HepG2 (cell line): ENCODE data around the gene CYB5D1. TPM values are rescaled to one million over a fixed set of nuclear protein-coding genes. Genes with fewer than 3 reads are reported as not detected.
A peak's percentile ranks its signal among the peaks of the same experiment; 100 is the strongest.

Experiments used
- CERS6 ChIP-seq: sonication (generic); formaldehyde crosslinking; IDR thresholded peaks from 2 replicates; pipeline ENCODE4 v1.5.0; 2020; ENCODE audit warnings: missing genetic modification reagents
- DMAP1 ChIP-seq: IDR thresholded peaks from 2 replicates; pipeline ENCODE4 v1.6.1; 2016
- FOXA3 ChIP-seq: IDR thresholded peaks from 2 replicates; pipeline ENCODE4 v1.6.1; 2016; ENCODE audit warnings: missing genetic modification reagents, missing compliant biosample characterization
- HDAC1 ChIP-seq: sonication (generic); formaldehyde crosslinking; IDR thresholded peaks from 2 replicates; pipeline ENCODE4 v1.5.1; 2020; ENCODE audit warnings: mild to moderate bottlenecking, missing genetic modification reagents
- HNF4A ChIP-seq: sonication (generic); formaldehyde crosslinking; IDR thresholded peaks from 2 replicates; pipeline ENCODE4 v1.4.0; 2020; ENCODE audit warnings: missing genetic modification reagents
- IKZF4 ChIP-seq: sonication (generic); formaldehyde crosslinking; IDR thresholded peaks from 2 replicates; pipeline ENCODE4 v1.5.1; 2020; ENCODE audit warnings: borderline replicate concordance, mild to moderate bottlenecking, low read depth, missing genetic modification reagents; ENCODE audit errors: not compliant biosample characterization
- IRF9 ChIP-seq: sonication (generic); formaldehyde crosslinking; IDR thresholded peaks from 2 replicates; pipeline ENCODE4 v1.8.0; 2022; ENCODE audit warnings: missing genetic modification reagents, mild to moderate bottlenecking, borderline replicate concordance
- KDM4B ChIP-seq: sonication (generic); formaldehyde crosslinking; IDR thresholded peaks from 2 replicates; pipeline ENCODE4 v1.4.0; 2020; ENCODE audit warnings: missing genetic modification reagents
- PAXIP1 ChIP-seq: sonication (generic); formaldehyde crosslinking; conservative IDR thresholded peaks from 2 replicates; pipeline ENCODE4 v1.4.0; 2020; ENCODE audit warnings: mild to moderate bottlenecking, missing genetic modification reagents, moderate library complexity
- REPIN1 ChIP-seq: sonication (generic); formaldehyde crosslinking; IDR thresholded peaks from 2 replicates; pipeline ENCODE4 v1.8.0; 2022; ENCODE audit warnings: missing genetic modification reagents, low read depth, mild to moderate bottlenecking, borderline replicate concordance
- SIX1 ChIP-seq: sonication (generic); formaldehyde crosslinking; IDR thresholded peaks from 2 replicates; pipeline ENCODE4 v1.4.0; 2020; ENCODE audit warnings: missing genetic modification reagents, borderline replicate concordance
- SMAD9 ChIP-seq: sonication (generic); formaldehyde crosslinking; IDR thresholded peaks from 2 replicates; pipeline ENCODE4 v1.5.1; 2020; ENCODE audit warnings: mild to moderate bottlenecking, missing genetic modification reagents
- TIGD3 ChIP-seq: sonication (generic); formaldehyde crosslinking; IDR thresholded peaks from 2 replicates; pipeline ENCODE4 v1.5.1; 2020; ENCODE audit warnings: mild to moderate bottlenecking, missing genetic modification reagents, borderline replicate concordance
- YY1 ChIP-seq: IDR thresholded peaks from 2 replicates; pipeline ENCODE4 v1.6.1; 2011; ENCODE audit warnings: low read length, low read depth, moderate library complexity, mild to moderate bottlenecking; ENCODE audit not compliant: insufficient read depth, insufficient replicate concordance
- ZBTB14 ChIP-seq: sonication (generic); formaldehyde crosslinking; IDR thresholded peaks from 2 replicates; pipeline ENCODE4 v1.4.0; 2020; ENCODE audit warnings: missing genetic modification reagents
- ZC3H13 ChIP-seq: sonication (generic); formaldehyde crosslinking; IDR thresholded peaks from 2 replicates; pipeline ENCODE4 v1.8.1; 2023; ENCODE audit warnings: mild to moderate bottlenecking, missing genetic modification reagents, moderate library complexity
- ZMYM4 ChIP-seq: sonication (generic); formaldehyde crosslinking; IDR thresholded peaks from 2 replicates; pipeline ENCODE4 v1.8.1; 2023; ENCODE audit warnings: mild to moderate bottlenecking, missing genetic modification reagents
- ZNF232 ChIP-seq: sonication (generic); formaldehyde crosslinking; IDR thresholded peaks from 2 replicates; pipeline ENCODE4 v1.4.0; 2020; ENCODE audit warnings: missing genetic modification reagents, borderline replicate concordance
- ZNF264 ChIP-seq: sonication (generic); formaldehyde crosslinking; IDR thresholded peaks from 2 replicates; pipeline ENCODE4 v1.4.0; 2020; ENCODE audit warnings: missing genetic modification reagents
- ZNF460 ChIP-seq: sonication (generic); formaldehyde crosslinking; IDR thresholded peaks from 2 replicates; pipeline ENCODE4 v1.5.1; 2020; ENCODE audit warnings: missing genetic modification reagents, mild to moderate bottlenecking, borderline replicate concordance
- ZSCAN31 ChIP-seq: sonication (generic); formaldehyde crosslinking; IDR thresholded peaks from 2 replicates; pipeline ENCODE4 v1.5.0; 2020; ENCODE audit warnings: low read depth, mild to moderate bottlenecking, missing genetic modification reagents
- polyA plus RNA-seq, 8 experiments: library from polyadenylated mRNA; depleted of rRNA in 3 of 8; stranded (reverse) in 7 of 8; unstranded in 1 of 8; fragments of >200 nt; fragmentation: Illumina TruSeq in 4 of 8; extraction: Trizol in 4 of 8; gene quantifications; 2 replicates each; pipeline versions ENCODE4 v1.2.1 to v1.2.3, GENCODE V29; 2011 to 2016; ENCODE audit warnings: low read depth in 4 of 8, missing spikeins in 1 of 8, mixed read lengths in 1 of 8; ENCODE audit not compliant: insufficient read depth in 1 of 8
- total RNA-seq, 5 experiments: library from RNA; depleted of rRNA; stranded (reverse); fragments of >200 nt; fragmentation: Illumina TruSeq; extraction: Trizol; gene quantifications; 2 replicates each; pipeline ENCODE4 v1.2.3, GENCODE V29; 2016; ENCODE audit warnings: low read depth in 1 of 5

The CYB5D1 gene
- total and polyA plus RNA-seq, 2 of the 13 experiments (the other 11 are each of a cell fraction or from before 2014, with no cell fraction given): 8.9 to 17.0 TPM

GRCh38 chr17:7833795-7834541, 23.8 kb upstream of the CYB5D1 start, which contains the start of gene KDM6B (continued):
- TF ChIP-seq CERS6 (CRISPR knock-in tag) (no peak), REPIN1 (CRISPR knock-in tag) (no peak), ZNF460 (CRISPR knock-in tag) (no peak), ZC3H13 (CRISPR knock-in tag) (no peak; the same call in 1 of the 2 replicates), HDAC1 (CRISPR knock-in tag) (peak; percentile 19; the same call in 1 of the 2 replicates), ZBTB14 (CRISPR knock-in tag) (no peak), IKZF4 (CRISPR knock-in tag) (no peak), ZNF264 (CRISPR knock-in tag) (no peak), TIGD3 (CRISPR knock-in tag) (no peak), DMAP1 (no peak), SMAD9 (CRISPR knock-in tag) (no peak), ZSCAN31 (CRISPR knock-in tag) (no peak), KDM4B (no peak), HNF4A (CRISPR knock-in tag) (no peak), ZMYM4 (CRISPR knock-in tag) (0 out of 2 replicates have a peak, but pooled peaks have one; percentile 28), FOXA3 (no peak), ZNF232 (CRISPR knock-in tag) (no peak), SIX1 (CRISPR knock-in tag) (no peak), IRF9 (CRISPR knock-in tag) (no peak), PAXIP1 (CRISPR knock-in tag) (no peak), YY1 (no peak)
